Amniotic epithelial cell (primary cell): ENCODE data around the gene SNX24.
"Not testable (repeated sequence)": the region's sequence is repeated elsewhere in the genome, so short reads cannot be mapped to it uniquely, and the experiment has no call there.

Source experiments
- DNase-seq: peaks from one replicate; pipeline ENCODE4 v3.0.0-alpha.2; 2010; ENCODE audit warnings: low read depth

SNX24 gene

GRCh38 chr5:122845229-122846050, at the start of gene SNX24:
TSS of gene SNX24 (plus strand) at chr5:122845613. CDS start at chr5:122845634, 21 bp downstream.
- peak; percentile 69 for DNase-seq

- peak; percentile 78 for DNase-seq
These were observed 39.9 kb upstream of the SNX24 start for GRCh38 chr5:122805481-122805880.

GRCh38 chr5:122810405-122810804, 35.0 kb upstream of the SNX24 start:
- no peak for DNase-seq

GRCh38 chr5:122815218-122815767, 30.1 kb upstream of the SNX24 start:
- no peak for DNase-seq

GRCh38 chr5:122816756-122817155, 28.7 kb upstream of the SNX24 start:
- DNase-seq = no peak

GRCh38 chr5:122831984-122832383, 13.4 kb upstream of the SNX24 start:
- no peak for DNase-seq

- no peak for DNase-seq
These were observed 9.7 kb upstream of the SNX24 start for GRCh38 chr5:122835681-122836080.

GRCh38 chr5:122836947-122837346, 8.5 kb upstream of the SNX24 start:
- DNase-seq = no peak

GRCh38 chr5:122839731-122840130, 5.7 kb upstream of the SNX24 start:
- DNase-seq = peak; percentile 21

GRCh38 chr5:122842016-122842580, 3.3 kb upstream of the SNX24 start:
- no peak for DNase-seq

GRCh38 chr5:122844136-122844909, 1.1 kb upstream of the SNX24 start:
- DNase-seq = peak; percentile 23

GRCh38 chr5:122844910-122845228, 544 bp upstream of the SNX24 start:
- no peak for DNase-seq

- DNase-seq = peak; percentile 87
These were observed 688 bp downstream of the SNX24 start for GRCh38 chr5:122846051-122846550.

- DNase-seq = no peak
These were observed 2.3 kb downstream of the SNX24 start for GRCh38 chr5:122847687-122848081.

- peak; percentile 72 for DNase-seq
These were observed 4.4 kb downstream of the SNX24 start for GRCh38 chr5:122849771-122850170.

GRCh38 chr5:122857538-122857937, 12.1 kb downstream of the SNX24 start:
- not testable (repeated sequence) for DNase-seq

- DNase-seq = peak; percentile 51
These were observed 13.0 kb downstream of the SNX24 start for GRCh38 chr5:122858451-122858850.

GRCh38 chr5:122863240-122863639, 17.8 kb downstream of the SNX24 start:
- DNase-seq = no peak

- no peak for DNase-seq
These were observed 18.3 kb downstream of the SNX24 start for GRCh38 chr5:122863721-122864120.

- no peak for DNase-seq
These were observed 19.0 kb downstream of the SNX24 start for GRCh38 chr5:122864400-122864799.

- no peak for DNase-seq
These were observed 19.4 kb downstream of the SNX24 start for GRCh38 chr5:122864842-122865241.

GRCh38 chr5:122870219-122870856, 24.9 kb downstream of the SNX24 start:
- peak; percentile 59 for DNase-seq
